ENCODE results near the gene LHFPL6. TPM values are rescaled to one million over a fixed set of nuclear protein-coding genes. Genes with fewer than 3 reads are reported as not detected.

LHFPL6 gene
- total RNA-seq, 6 donors from 2014 or later, result 22.2 to 113 (median 51.8) TPM

- H3K4me1 ChIP-seq, result peaks cover 5 to 6% (median 6%) of the 10 kb centered on the region in 4 donors
- H3K27me3 ChIP-seq, result no peaks in the 10 kb centered on the region
- no peak for ATAC-seq (ENCODE audit: low FRiP score in 2 of 2)
- H3K4me3 ChIP-seq, result no peak overlapping the region
- DNase-seq, result no peak
- no peaks in the 10 kb centered on the region for H3K9me3 ChIP-seq
- 73 to 82% methylated on average over 5 of the region's 5 CpGs for WGBS, 2 donors
- H3K27ac ChIP-seq, result no peak overlapping the region
- H3K36me3 ChIP-seq, result no peaks in the 10 kb centered on the region
- TF ChIP-seq CTCF (IDR thresholded peaks at IDR 0.05) (no peak), POLR2AphosphoS5 (IDR thresholded peaks at IDR 0.05) (no peak), EP300 (IDR thresholded peaks at IDR 0.05) (no peak), POLR2A (IDR thresholded peaks at IDR 0.05) (no peak)
Measured at GRCh38 chr13:39389013-39389412, 214.0 kb downstream of the LHFPL6 start.

- Histone ChIP-seq H3K27me3 (no peaks in the 10 kb centered on the region), H3K27ac (no peak overlapping the region), H3K4me3 (no peak overlapping the region), H3K36me3 (no peaks in the 10 kb centered on the region), H3K9me3 (no peaks in the 10 kb centered on the region), H3K4me1 (peaks cover 5 to 6% (median 6%) of the 10 kb centered on the region in 4 donors)
- ATAC-seq (ENCODE audit: low FRiP score in 2 of 2) (no peak), DNase-seq (no peak)
- TF ChIP-seq POLR2A (IDR thresholded peaks at IDR 0.05) (no peak), EP300 (IDR thresholded peaks at IDR 0.05) (no peak), CTCF (IDR thresholded peaks at IDR 0.05) (no peak), POLR2AphosphoS5 (IDR thresholded peaks at IDR 0.05) (no peak)
- WGBS, 2 donors, result 40 to 49% methylated on average over 3 of the region's 3 CpGs
Measured at GRCh38 chr13:39385621-39386231, 217.3 kb downstream of the LHFPL6 start.

- DNase-seq, result no peak
- Histone ChIP-seq H3K36me3 (no peaks in the 10 kb centered on the region), H3K9me3 (no peaks in the 10 kb centered on the region), H3K4me3 (no peak overlapping the region), H3K27ac (no peak overlapping the region), H3K27me3 (no peaks in the 10 kb centered on the region), H3K4me1 (peaks cover 5 to 6% (median 6%) of the 10 kb centered on the region in 4 donors)
- 74 to 83% methylated on average over 4 of the region's 4 CpGs for WGBS, 2 donors
- no peak for ATAC-seq (ENCODE audit: low FRiP score in 2 of 2)
- no peak for TF ChIP-seq POLR2A (IDR thresholded peaks at IDR 0.05)
- TF ChIP-seq EP300 (IDR thresholded peaks at IDR 0.05), result no peak
- TF ChIP-seq POLR2AphosphoS5 (IDR thresholded peaks at IDR 0.05), result no peak
- TF ChIP-seq CTCF (IDR thresholded peaks at IDR 0.05), result no peak
Measured at GRCh38 chr13:39385154-39385553, 217.8 kb downstream of the LHFPL6 start.

- ATAC-seq (ENCODE audit: low FRiP score in 2 of 2) (no peak), DNase-seq (no peak)
- 85 to 90% methylated on average over 2 of the region's 2 CpGs for WGBS, 2 donors
- Histone ChIP-seq H3K4me1 (peaks cover 5 to 7% (median 6%) of the 10 kb centered on the region in 4 donors), H3K4me3 (no peak overlapping the region), H3K36me3 (no peaks in the 10 kb centered on the region), H3K27me3 (no peaks in the 10 kb centered on the region), H3K27ac (no peak overlapping the region), H3K9me3 (no peaks in the 10 kb centered on the region)
- no peak for TF ChIP-seq CTCF (IDR thresholded peaks at IDR 0.05)
- TF ChIP-seq POLR2A (IDR thresholded peaks at IDR 0.05), result no peak
- no peak for TF ChIP-seq POLR2AphosphoS5 (IDR thresholded peaks at IDR 0.05)
- TF ChIP-seq EP300 (IDR thresholded peaks at IDR 0.05), result no peak
Measured at GRCh38 chr13:39381456-39381855, 221.5 kb downstream of the LHFPL6 start.

Measured in upper lobe of left lung (tissue), 6 donors.